GM19035 (cell line): ENCODE measurements around the gene ZNF37A.
"Not testable (repeated sequence)": the region's sequence is repeated elsewhere in the genome, so short reads cannot be mapped to it uniquely, and the experiment has no call there.

ENCODE experiments used
- ATAC-seq: cut with Tn5 transposase; IDR thresholded peaks from one replicate; pipeline ENCODE4 v1.9.1; 2021; ENCODE audit not compliant: unreplicated experiment

Gene ZNF37A

DNA sequence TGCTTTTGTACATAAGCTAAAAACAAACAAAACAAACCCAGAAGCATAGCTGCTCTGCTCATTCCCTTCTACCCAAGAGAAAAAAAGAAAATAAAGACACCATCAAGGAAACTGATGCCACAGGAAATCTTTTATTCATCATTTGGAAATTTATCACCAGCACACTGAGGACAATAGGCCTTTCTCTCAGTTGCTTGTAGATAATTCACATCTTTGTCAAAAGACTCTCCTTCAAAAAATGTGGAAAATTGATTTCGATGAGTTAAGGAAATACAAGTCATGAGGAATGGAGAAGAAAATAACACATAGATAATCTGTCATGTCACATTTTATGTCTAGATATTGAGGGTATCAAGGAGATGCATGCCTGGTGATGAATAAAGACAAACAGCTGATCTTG lies 53.5 kb downstream of the ZNF37A start:
- no peak for ATAC-seq

DNA sequence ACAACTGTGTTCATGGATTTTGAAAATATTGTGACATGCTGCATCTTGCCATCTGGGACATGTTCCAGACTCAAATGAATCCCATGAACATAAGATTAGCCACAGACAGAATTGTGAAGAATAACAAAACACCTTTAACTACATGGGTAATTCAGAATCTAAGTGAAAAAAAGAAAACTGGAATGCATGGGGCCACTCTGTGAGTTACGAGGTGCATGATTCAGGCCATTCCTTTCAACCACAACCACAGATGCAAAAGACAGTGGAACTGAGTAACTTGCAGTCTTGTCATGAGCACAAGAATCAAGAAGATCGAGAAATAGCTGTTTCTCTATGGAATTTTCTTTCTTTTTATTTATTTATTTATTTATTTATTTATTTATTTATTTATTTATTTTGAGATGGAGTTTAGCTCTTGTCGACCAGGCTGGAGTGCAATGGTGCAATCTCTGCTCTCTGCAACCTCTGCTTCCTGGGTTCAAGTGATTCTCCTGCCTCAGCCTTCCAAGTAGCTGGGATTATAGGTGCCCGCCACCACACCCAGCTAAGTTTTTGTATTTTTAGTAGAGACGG lies 56.8 kb downstream of the ZNF37A start:
- ATAC-seq: not testable (repeated sequence)

DNA sequence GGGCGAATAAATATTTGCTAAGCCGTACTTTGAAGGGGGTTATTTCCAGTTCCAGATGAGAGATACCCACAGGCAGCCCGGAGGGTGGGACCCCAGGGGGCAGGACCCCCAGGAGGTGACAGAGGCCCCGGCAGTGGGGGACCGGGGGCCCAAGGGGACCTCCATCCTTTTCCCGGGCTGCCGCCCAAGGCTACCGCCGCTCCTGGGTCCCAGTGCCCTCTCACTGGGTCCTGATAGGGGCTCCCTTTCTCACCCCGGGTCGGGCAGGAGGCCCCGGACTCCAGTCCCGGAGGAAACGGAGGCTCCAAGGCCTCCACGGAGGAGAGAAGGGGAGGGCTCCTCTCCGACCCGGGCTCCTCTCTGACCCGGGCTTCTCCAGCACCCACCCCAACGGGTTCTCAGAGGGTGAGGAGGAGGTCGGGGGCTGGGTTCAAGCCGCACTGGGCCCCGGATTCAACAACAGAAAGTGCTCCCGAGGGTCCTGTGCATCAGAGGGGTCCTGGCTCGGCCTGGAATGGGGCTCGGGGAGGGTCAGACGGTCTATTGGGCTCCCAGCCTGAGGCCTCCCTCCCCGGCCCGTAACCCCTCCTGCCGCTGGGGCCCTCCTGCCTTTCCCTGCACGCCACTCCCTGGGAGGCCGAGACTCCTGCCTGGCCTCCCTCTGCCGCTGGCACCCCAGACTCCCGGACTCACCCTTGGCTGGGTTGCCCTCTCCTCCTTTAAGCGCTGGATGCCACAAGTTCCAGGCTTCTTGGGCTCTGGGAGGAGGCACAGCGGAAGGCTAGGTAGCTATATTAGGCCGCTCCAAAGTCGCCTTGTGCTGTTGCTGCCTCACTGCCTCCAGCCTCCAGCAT lies 62.5 kb downstream of the ZNF37A start:
- no peak for ATAC-seq

DNA sequence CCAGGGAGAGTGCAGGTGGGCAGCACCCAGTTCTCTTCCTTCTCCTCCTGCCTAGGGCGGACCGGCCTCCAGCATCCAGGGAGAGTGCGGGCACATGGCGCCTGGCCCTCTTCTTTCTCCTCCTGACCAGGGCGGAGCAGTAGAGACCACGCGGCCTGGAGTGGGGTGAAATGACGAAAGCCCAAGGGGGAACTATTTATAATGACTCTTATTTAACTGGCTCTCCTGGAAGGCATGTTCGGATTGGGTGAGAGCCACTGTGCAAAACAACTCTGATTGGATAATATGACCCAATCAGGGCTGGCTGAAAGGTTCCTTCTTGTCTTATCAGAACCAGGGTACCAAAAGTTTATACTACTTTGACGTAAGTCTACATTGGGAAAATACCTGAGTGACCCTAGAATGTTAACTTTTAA lies 63.1 kb downstream of the ZNF37A start:
- no peak for ATAC-seq

DNA sequence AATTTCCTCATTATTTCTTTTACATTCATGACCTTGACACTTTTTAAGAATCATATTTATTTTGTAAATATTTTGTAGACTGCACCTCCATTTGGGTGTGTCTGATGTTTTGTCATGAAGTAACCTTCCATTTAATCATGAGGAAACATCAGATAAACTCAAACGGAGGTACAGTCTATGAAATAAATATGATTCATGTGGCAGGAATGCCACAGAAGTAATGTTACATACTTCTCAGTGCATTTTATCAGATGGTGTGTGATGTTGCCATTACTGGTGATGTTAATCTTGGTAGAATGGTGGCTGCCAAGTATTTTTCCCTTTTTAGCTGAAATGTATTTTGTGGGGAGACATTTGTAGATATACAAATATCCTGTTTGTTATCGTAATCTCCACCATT lies 64.9 kb downstream of the ZNF37A start:
- no peak for ATAC-seq

DNA sequence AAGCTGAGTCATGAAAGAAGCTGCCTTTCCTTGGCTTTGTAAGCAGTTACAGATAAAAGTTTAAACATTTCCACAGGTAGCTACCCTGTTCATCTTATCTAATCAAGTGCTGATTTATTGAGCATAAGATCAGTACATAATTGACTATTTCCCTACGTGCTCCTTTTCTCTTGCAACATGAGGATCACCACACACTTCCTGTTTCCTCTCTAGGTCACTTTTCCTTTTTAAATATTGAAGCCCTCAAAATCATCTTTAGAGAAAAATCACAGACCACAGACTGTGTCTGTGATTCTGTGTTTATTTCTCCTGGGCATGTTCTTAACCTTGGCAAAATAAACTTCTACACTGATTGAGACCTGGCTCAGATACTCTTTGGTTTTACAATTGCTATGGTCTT lies 69.5 kb downstream of the ZNF37A start:
- ATAC-seq: no peak

DNA sequence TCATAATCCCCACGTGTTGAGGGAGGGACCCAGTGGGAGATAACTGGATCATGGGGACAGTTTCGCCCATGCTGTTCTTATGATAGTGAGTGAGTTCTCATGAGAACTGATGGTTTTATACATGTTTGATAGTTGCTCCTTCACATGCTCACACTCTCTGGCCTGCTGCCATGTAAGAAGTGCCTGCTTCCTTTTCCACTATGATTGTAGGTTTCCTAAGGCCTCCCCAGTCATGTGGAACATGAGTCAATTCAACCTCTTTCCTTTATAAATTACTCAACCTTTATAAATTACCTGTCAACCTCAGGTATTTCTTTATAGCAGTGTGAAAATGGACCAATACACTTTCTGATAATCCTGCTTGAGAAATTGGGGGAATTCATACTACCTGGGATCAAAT lies 80.2 kb downstream of the ZNF37A start:
- ATAC-seq: no peak

DNA sequence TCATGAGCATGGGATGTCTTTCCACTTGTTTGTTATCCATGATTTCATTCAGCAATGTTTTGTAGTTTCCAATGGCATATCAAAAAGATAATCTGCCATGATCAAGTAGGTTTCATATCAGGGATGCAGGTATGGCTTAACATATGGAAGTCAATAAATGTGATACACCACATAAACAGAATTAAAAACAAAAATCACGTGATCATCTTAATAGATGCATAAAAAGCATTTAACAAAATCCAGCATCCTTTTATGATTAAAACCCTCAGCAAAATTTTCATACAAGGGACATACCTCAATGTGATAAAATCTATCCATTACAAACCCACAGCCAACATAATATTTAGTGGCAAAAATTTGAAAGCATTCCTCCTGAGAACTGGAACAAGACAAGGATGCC lies 90.3 kb downstream of the ZNF37A start:
- ATAC-seq: no peak
